Progenitor cell of endocrine pancreas (in vitro differentiated cells): ENCODE measurements around the gene EEF2KMT. TPM values are rescaled to one million over a fixed set of nuclear protein-coding genes. Genes with fewer than 3 reads are reported as not detected.
A peak's percentile ranks its signal among the peaks of the same experiment; 100 is the strongest.
"Not testable (repeated sequence)": the region's sequence is repeated elsewhere in the genome, so short reads cannot be mapped to it uniquely, and the experiment has no call there.

Source experiments
- DNase-seq: peaks from one replicate; pipeline ENCODE4 v3.0.0; 2021; ENCODE audit warnings: low spot score; ENCODE audit not compliant: unreplicated experiment
- H3K27ac Mint-ChIP-seq: 2 replicates; pipeline ENCODE4 v1.8.0; 2021; ENCODE audit warnings: mild to moderate bottlenecking, moderate library complexity, mixed read lengths
- H3K27me3 Mint-ChIP-seq: 2 replicates; pipeline ENCODE4 v1.8.0; 2021; ENCODE audit warnings: mixed read lengths
- H3K36me3 Mint-ChIP-seq: 2 replicates; pipeline ENCODE4 v1.8.0; 2022; ENCODE audit warnings: mixed read lengths; ENCODE audit not compliant: insufficient read depth
- H3K4me1 Mint-ChIP-seq: 2 replicates; pipeline ENCODE4 v1.8.0; 2021; ENCODE audit warnings: low read depth, mixed read lengths
- H3K4me3 Mint-ChIP-seq: 2 replicates; pipeline ENCODE4 v1.8.0; 2021; ENCODE audit warnings: low read depth, mild to moderate bottlenecking, moderate library complexity, mixed read lengths
- H3K9me3 Mint-ChIP-seq: 2 replicates; pipeline ENCODE4 v1.8.0; 2021; ENCODE audit warnings: low read depth, mixed read lengths
- total RNA-seq: library from RNA; stranded (reverse); gene quantifications from 2 replicates; pipeline ENCODE4 v1.2.1, GENCODE V29; 2021
- TF ChIP-seq, protein P1 (sequence below): fragments of 200-600 bp; sonication (generic); IDR thresholded peaks from one replicate; pipeline ENCODE4 v1.5.0; 2021; ENCODE audit warnings: antibody characterized with exemption, mild to moderate bottlenecking; ENCODE audit not compliant: unreplicated experiment

Gene EEF2KMT
- total RNA-seq, 1 donor from 2014 or later, result 11.2 TPM

DNA sequence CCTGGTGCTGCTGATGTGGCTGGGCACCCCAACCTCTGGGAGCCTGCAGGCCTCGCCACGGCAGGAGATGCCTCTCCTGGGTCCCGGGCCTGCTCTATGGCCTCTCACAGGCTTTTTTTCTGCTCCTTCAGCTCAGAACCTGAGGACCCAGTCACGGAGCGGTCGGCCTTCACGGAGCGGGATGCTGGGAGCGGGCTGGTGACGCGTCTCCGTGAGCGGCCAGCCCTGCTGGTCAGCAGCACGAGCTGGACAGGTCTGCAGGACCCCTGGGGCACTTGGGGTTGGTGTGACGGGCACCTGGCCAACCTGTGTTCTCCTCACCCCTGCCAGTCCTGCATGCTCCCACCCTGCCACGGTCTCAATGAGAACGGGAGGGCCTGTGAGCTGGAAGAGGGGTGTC lies 19.0 kb downstream of the EEF2KMT start:
- peaks cover 8% of the 10 kb centered on the region for H3K36me3 Mint-ChIP-seq
- H3K4me3 Mint-ChIP-seq, result no peak overlapping the region
- no peaks in the 10 kb centered on the region for H3K9me3 Mint-ChIP-seq
- H3K4me1 Mint-ChIP-seq, result no peaks in the 10 kb centered on the region
- TF ChIP-seq, protein P1, sequence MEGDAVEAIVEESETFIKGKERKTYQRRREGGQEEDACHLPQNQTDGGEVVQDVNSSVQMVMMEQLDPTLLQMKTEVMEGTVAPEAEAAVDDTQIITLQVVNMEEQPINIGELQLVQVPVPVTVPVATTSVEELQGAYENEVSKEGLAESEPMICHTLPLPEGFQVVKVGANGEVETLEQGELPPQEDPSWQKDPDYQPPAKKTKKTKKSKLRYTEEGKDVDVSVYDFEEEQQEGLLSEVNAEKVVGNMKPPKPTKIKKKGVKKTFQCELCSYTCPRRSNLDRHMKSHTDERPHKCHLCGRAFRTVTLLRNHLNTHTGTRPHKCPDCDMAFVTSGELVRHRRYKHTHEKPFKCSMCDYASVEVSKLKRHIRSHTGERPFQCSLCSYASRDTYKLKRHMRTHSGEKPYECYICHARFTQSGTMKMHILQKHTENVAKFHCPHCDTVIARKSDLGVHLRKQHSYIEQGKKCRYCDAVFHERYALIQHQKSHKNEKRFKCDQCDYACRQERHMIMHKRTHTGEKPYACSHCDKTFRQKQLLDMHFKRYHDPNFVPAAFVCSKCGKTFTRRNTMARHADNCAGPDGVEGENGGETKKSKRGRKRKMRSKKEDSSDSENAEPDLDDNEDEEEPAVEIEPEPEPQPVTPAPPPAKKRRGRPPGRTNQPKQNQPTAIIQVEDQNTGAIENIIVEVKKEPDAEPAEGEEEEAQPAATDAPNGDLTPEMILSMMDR, result no peak
- no peaks in the 10 kb centered on the region for H3K27me3 Mint-ChIP-seq
- no peak overlapping the region for H3K27ac Mint-ChIP-seq
- no peak for DNase-seq

DNA sequence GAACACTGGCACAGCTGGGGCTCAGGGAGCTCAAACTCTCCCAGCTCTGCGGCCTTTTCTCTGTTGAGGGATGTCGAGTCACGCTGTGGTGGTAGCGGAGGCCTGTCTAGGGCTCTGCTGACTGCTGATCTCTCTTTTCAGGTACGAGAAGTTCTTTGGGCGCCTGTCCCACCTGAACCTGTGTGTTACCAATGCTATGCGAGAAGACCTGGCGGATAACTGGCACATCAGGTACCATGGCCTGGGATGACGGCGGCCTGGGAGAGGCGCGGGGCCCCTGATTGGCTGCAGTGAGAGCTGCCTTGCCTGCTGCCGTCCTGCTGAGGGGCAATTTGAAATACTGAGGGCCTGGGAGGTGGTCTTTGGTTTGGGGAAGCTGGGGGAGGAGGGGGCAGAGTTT lies 20.3 kb downstream of the EEF2KMT start:
- no peak for DNase-seq
- no peak overlapping the region for H3K27ac Mint-ChIP-seq
- peaks cover 7% of the 10 kb centered on the region for H3K36me3 Mint-ChIP-seq
- no peaks in the 10 kb centered on the region for H3K27me3 Mint-ChIP-seq
- H3K4me3 Mint-ChIP-seq, result no peak overlapping the region
- peaks cover 1% of the 10 kb centered on the region for H3K4me1 Mint-ChIP-seq
- no peaks in the 10 kb centered on the region for H3K9me3 Mint-ChIP-seq
- TF ChIP-seq, protein P1, result no peak

DNA sequence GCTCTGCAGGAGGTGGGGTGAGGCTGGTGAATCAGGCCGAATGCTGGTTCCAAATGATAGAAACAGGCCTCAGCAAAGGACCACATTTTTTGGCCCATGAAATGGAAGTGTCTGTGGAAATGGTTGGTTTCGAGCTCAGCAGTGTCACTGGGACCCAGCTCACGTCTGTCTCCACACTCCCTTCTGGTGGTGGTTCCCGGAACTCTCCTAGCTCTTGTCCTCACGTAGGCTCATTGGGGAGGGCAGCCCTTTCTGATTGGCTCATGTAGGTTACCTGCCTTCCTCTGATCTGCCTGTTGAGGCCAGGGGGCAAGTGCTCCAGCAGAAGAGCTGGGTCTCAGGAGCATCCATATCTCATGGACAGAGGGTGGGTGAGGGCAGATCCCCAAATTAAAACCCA lies 22.0 kb downstream of the EEF2KMT start:
- Mint-ChIP-seq H3K4me1 (peaks cover 1% of the 10 kb centered on the region), H3K36me3 (peaks cover 7% of the 10 kb centered on the region), H3K27me3 (no peaks in the 10 kb centered on the region), H3K4me3 (no peak overlapping the region), H3K27ac (no peak overlapping the region), H3K9me3 (no peaks in the 10 kb centered on the region)
- DNase-seq, result no peak
- TF ChIP-seq, protein P1, result no peak

DNA sequence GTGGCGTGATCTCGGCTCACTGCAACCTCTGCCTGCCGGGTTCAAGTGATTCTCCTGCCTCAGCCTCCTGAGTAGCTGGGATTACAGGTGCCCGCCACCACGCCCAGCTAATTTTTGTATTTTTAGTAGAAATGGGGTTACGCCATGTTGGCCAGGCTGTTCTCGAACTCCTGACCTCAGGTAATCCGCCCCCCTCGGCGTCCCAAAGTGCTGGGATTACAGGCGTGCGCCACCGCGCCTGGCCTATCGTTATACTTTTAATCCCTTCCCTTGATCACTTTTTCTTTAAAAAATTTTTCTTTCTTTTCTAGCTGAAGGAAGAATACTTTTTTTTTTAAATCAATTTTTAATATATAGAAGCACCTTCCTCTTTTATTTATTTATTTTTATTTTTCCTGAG lies 23.8 kb downstream of the EEF2KMT start:
- H3K36me3 Mint-ChIP-seq, H3K27ac Mint-ChIP-seq, H3K4me1 Mint-ChIP-seq, H3K4me3 Mint-ChIP-seq, DNase-seq, H3K9me3 Mint-ChIP-seq, H3K27me3 Mint-ChIP-seq: not testable (repeated sequence)

DNA sequence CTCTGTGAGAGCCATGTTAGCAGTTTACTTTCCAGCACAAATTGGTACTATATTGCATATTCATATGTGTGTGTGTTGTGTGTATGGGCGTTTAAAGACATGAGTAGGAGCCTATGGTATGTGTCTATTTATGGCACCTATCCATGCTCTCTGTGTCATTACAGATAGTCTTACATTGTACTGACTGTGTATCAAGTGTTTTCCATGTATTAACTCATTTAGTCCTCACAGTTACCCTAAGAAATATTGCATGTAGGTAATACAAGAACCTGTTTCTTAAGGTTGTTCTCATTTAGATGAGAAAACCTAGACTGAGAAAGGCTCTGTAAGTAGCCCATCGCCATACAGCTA lies 24.3 kb downstream of the EEF2KMT start:
- peaks cover 5% of the 10 kb centered on the region for H3K36me3 Mint-ChIP-seq
- no peaks in the 10 kb centered on the region for H3K9me3 Mint-ChIP-seq
- peaks cover 1% of the 10 kb centered on the region for H3K4me1 Mint-ChIP-seq
- H3K27me3 Mint-ChIP-seq, result no peaks in the 10 kb centered on the region
- H3K4me3 Mint-ChIP-seq, result peak overlapping the region; percentile 96
- no peak overlapping the region for H3K27ac Mint-ChIP-seq
- TF ChIP-seq, protein P1, result no peak
- no peak for DNase-seq

DNA sequence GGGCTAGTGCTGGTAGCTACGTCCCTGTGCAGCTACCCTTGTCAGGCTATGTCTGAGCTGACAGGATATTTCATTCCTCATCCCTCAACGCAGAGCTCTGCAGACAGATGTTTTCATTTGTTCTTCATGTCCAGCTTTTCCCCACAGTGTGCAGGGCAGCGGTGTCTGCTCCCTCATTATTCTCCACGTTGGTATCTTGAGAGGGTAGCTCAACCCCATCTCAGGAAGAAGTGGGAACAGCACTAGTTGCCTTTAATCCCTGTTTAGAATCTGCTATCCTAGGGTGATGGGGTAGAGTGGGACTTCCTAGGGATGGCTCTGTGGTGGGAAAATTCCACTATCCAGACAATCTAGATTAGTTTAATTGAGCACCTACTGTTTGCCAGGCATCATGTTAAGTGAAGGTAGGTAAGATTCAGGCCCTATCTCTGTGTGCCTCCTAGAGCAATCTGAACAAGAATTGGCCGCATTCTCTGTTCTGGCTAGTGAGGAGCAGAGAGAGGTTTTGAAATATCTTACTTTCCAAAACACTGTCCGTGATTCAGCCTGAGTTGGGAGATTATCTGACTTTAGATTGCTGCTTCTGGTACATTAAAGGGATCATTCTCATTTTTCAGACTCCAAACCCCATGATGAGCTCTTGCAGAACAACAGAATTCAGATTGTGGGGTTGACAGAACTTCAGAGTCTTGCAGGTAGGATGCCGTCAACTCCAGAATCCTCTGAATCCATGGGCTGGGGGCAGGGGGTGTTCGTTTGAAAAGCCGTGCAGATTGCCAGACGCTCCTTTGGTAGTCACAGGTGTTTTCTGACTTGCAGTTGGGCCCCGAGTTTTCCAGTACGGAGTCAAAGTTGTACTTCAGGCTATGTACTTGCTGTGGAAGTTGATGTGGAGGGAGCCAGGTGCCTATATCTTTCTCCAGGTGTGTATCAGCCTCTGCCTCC lies 25.0 kb downstream of the EEF2KMT start:
- H3K4me3 Mint-ChIP-seq, result peak overlapping the region; percentile 96
- H3K4me1 Mint-ChIP-seq, result peaks cover 1% of the 10 kb centered on the region
- peaks cover 5% of the 10 kb centered on the region for H3K36me3 Mint-ChIP-seq
- TF ChIP-seq, protein P1, result no peak
- DNase-seq, result no peak
- no peaks in the 10 kb centered on the region for H3K9me3 Mint-ChIP-seq
- no peaks in the 10 kb centered on the region for H3K27me3 Mint-ChIP-seq
- H3K27ac Mint-ChIP-seq, result peak overlapping the region; percentile 98
